Stimulated activated CD4-positive, alpha-beta T cell treated with anti-CD3 and anti-CD28 coated beads, TNF-alpha, amount 100 ng/mL, for 4 hours (primary cell): ENCODE data around the gene JADE1.

Experiments used
- DNase-seq, 3 experiments: peaks; one replicate each; pipeline ENCODE4 v3.0.0-alpha.2; 2020; ENCODE audit warnings: low read depth in 3 of 3

JADE1 gene

DNA sequence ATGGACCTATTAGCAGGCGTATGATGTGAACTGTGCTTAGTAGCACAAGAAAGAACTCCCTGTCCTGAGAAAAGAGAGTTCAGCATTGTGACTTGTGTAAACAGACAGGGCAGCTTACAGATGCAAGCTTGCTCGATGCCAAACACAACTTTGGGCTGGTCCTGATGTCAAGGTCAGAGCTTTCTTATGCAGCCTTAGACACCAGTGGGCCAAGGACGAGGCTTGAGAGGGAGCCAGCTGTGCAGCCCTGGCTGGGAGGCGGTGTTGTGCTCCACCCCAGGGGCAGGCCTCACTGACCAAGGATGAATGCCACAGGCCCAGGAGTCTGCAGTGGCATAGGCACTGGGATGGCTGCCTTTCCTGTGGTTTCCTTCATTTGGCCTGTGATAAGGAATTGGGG is 35.4 kb downstream of the JADE1 start:
- DNase-seq = no peak

DNA sequence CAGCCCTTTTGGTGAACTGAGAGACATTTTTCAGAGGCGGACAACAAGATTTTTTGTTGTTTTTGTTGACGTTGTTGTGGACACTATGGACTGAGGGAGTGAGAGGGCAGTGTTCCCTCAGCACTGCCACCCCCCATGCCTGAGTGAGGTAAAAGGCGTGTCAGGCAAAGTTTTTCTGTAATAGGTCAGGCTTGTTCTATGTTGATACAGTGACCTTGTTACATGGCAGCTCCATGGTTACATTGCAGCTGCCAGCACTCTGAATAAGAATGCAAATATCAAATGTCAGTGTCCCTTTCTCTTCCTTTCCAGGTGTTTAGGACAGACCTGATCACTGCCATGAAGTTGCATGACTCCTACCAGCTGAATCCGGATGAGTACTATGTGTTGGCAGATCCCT is 36.6 kb downstream of the JADE1 start:
- DNase-seq = no peak

GRCh38 chr4:128847082-128847724 is 37.7 kb downstream of the JADE1 start:
- DNase-seq = no peak

DNA sequence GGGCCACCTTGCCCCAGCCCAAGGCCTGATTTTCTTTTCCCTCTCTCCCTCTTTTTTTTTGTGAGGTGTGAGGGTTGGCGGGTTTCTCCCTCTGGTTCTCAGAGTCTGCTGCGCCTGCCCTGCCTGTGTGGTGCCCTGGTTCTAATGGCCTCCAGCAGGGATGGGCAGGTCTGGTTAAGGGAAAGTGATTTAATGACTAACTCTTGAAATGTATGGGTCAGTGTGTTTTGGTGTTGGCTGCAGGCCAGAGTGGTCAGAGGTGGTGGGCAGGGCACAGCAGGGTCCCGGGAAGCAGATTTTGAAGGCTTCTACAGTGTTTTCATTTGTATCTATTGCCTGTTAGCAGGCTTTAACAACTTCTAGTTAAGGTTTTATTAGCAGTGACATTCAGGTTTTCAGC is 39.0 kb downstream of the JADE1 start:
- no peak for DNase-seq

DNA sequence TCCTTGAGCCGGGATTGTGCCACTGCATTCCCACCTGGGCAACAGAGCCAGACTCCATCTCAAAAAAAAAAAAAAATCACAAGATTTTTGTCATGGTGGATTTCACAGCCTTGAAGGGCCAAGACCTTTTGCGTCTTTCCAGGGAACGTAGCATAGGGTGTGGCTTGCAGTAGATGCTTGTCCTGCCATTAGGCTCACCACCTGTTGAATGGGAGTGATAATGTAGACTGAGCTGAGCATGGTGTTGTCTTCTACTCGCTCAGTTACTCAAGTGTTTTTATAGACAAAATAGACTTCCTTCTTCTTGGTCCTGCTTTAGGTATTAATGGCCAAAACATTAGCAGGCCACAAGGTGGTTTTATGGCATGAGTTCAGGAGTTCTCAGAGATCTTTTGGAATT is 40.8 kb downstream of the JADE1 start:
- no peak for DNase-seq

DNA sequence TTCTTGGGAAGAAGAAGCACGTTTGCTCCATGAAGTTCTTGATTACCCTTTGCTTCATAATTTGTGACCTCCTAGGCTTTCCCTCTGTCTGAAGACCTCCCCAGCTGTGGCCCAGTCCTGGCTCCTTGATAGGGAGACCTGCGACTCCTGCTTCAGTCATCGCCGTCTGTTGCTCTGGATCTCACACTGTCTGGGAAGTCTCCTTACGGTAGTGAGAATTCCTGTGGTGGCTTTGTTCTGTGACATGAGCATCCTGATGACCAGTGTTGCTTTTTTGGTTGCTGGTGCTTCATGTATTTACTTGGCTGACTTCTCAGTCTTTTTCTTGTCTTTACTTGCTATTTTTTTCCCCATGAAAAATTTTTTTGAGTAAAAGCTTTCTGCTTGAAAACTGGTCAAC is 44.2 kb downstream of the JADE1 start:
- no peak for DNase-seq

GRCh38 chr4:128854433-128854832 is 44.9 kb downstream of the JADE1 start:
- DNase-seq = no peak

- no peak for DNase-seq
Observed at GRCh38 chr4:128855621-128856020, 46.1 kb downstream of the JADE1 start.

DNA sequence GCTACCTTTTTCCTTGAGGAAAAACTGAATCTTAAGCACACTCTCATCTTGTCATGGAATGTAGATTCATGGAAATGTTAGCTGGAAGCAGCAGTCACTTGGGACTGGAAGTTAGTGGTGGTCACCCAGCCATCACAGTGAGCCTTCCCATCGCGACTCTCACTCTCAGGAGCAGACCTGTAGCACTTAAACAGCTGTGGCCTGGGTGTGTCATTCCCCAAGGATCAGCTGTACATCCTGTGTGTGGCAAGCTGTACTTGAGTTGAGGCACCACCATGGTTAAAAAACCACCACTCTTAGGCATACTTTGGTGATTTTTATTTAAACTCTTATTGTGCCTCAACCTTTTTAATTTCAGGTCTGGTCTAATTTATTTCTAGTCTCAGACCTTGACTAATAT is 46.7 kb downstream of the JADE1 start:
- no peak for DNase-seq

- no peak for DNase-seq
Observed at GRCh38 chr4:128858879-128859671, 49.6 kb downstream of the JADE1 start.

DNA sequence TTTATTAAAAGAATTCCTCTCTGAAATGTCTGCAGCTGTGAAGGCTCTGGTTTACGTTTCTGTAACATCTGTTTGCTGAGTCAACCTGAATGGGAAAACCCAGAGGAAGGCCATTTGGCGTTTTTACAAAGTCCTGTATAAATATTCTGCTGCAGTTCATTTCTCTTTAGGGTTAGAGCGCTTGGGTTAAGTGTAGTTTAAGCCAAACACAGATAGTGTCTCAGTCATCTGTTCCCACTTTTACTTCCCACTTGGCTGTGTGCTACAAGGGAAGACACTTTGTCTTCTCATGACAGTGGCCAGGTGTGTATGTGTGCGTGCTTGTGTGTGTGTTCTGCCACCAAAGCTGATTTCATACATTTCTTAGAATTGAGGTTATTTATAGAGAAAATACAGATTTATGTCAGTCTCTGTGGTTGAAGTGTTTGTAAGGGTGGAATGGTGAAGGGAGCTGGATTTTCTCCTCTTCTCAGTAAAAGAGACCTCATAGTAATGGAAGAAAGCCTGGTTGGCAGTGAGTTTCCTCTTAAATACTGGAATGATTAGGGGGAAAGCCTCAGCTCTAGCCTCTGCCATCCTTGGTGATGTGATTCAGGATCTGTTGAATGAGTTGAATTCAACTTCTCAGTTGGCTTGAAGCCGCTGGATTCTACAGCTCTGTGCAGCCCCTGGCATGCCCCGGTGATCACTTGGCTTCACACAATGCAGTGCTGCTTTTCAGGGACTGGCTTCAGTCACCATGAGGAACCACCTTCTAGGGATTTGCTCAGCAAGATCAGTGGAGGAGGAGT is 50.6 kb downstream of the JADE1 start:
- DNase-seq = no peak

DNA sequence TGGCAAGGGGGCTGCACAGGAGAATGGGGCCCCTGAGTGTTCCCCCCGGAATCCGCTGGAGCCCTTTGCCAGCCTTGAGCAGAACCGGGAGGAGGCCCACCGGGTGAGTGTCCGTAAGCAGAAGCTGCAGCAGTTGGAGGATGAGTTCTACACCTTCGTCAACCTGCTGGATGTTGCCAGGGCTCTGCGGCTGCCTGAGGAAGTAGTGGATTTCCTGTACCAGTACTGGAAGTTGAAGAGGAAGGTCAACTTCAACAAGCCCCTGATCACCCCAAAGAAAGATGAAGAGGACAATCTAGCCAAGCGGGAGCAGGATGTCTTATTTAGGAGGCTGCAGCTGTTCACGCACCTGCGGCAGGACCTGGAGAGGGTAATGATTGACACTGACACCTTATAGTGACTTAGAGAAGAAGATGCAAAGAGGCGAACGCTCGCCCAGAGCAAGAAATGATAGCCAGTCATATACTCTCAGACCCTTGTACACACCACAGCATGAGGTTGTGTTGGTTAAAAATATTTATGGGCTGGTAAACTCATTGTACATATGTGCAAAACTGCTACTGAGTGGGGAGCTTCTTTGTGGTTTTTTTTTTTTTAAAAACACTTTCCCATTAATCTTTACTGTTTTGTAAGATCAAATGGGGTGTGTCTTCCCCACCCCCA is 52.5 kb downstream of the JADE1 start:
- DNase-seq = no peak

- peak in 2 of 3 experiments; percentile 21 to 31 for DNase-seq
Observed at GRCh38 chr4:128862608-128863311, 53.3 kb downstream of the JADE1 start.

GRCh38 chr4:128863312-128864075 is 54.0 kb downstream of the JADE1 start:
- peak; percentile 27 to 43 (median 43) for DNase-seq

GRCh38 chr4:128865132-128865531 is 55.6 kb downstream of the JADE1 start:
- DNase-seq = no peak

DNA sequence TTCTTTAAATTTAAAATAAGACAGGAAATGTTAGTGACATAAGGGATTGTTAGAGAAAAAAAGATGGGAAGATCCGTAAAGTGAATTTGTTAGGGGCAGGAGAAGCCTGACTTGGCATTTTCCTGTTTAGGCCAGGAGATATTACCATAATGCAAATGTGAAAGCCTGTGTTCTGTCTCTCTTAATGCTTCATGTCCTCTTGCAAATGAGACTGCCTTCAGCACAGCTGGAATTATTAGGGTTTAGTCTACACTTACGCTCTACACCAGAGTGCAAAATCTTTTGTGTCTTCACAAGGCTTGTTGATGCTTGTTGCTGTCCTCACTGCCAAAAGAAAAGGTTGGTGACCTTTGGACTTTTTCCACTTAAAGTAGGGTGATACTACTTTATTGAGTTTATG is 56.8 kb downstream of the JADE1 start:
- DNase-seq = no peak

DNA sequence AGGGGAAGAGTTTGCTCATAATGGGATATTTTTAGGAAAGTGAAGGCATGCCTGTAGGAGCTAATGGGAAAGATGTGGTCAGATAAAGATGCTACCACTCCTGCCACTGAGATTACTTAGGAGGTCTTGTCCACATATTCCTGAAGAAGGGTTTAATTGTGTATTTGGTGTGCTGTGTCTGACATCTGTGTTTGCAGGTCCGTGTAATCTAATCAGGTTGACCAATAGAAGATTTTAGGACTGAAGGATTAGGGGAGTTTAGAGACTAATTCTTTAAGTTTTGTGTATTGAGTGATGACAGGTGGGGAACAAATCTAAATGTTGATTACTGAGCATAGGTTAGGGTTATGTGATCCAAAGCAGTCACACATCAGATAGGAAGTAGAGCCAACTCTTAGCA is 57.2 kb downstream of the JADE1 start:
- DNase-seq = no peak

DNA sequence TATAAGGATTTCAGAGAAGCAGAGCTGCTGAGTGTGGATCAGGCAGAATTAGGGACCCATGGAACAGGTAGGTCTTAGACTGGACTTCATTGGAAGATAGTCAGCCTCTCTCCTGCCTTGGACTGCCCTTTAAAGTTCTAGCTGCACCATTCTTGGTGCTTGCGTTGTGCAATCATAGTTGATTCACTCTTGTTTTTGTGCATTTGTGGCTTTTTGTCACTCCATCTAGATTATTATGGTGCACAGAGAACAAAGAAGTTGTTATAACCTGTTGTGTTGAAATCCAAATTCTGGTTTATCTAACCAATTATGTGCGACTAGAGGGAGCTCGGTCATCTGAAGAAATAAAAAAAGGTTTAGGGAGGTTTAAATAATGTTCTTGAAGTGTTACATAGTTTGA is 59.3 kb downstream of the JADE1 start:
- no peak for DNase-seq

- no peak for DNase-seq
Observed at GRCh38 chr4:128869776-128870509, 60.4 kb downstream of the JADE1 start.

- DNase-seq = no peak
Observed at GRCh38 chr4:128871948-128872347, 62.4 kb downstream of the JADE1 start.
